ENCODE results near the gene ARID3A.
A peak's percentile ranks its signal among the peaks of the same experiment; 100 is the strongest.
"Not testable (repeated sequence)": the region's sequence is repeated elsewhere in the genome, so short reads cannot be mapped to it uniquely, and the experiment has no call there.

ARID3A gene

DNA sequence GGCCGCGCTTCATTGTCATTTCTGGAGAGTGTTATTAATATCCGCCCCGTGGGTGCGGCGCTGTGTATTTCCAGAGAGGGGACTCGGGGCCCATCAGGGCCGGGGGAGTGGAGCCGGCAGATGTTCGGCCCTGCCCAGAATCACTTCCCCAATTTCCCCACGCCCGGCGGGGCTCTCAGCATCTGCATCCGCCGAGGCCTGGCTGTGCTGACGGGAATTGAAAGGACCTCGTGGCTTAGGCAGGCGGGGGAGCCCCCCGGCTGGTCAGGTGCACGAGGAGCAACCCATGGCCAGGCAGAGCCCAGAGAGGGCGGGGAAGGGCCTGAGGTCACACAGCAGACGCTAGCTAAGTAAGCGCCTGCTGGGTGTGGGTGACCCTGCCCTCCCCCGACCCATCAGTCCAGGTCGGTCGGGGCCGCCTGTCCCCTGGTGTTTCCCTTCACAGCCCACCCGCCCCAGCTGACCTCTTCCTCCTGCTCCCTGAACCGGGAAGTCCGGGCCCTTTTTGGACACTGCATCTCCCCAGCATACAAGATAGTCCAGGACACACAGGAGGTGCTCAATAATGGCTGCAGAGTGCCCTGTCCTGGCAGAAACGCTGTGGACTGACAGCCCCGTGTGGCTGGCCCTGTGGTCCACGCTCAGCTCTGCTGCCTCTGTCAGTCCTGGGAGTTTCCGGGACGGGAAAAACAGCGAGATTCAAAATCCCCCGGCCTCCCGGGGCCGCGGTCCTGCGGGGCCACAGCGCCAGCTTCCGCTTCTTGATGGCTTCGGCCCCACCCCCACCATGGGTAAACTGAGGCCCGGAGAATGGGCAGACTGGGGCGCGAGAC is 22.1 kb downstream of the ARID3A start:
- DNase-seq (ENCODE audit: low read depth in 2 of 2): no peak

- no peak for DNase-seq (ENCODE audit: low read depth in 2 of 2)
These were observed 23.1 kb downstream of the ARID3A start for GRCh38 chr19:948842-949496.

DNA sequence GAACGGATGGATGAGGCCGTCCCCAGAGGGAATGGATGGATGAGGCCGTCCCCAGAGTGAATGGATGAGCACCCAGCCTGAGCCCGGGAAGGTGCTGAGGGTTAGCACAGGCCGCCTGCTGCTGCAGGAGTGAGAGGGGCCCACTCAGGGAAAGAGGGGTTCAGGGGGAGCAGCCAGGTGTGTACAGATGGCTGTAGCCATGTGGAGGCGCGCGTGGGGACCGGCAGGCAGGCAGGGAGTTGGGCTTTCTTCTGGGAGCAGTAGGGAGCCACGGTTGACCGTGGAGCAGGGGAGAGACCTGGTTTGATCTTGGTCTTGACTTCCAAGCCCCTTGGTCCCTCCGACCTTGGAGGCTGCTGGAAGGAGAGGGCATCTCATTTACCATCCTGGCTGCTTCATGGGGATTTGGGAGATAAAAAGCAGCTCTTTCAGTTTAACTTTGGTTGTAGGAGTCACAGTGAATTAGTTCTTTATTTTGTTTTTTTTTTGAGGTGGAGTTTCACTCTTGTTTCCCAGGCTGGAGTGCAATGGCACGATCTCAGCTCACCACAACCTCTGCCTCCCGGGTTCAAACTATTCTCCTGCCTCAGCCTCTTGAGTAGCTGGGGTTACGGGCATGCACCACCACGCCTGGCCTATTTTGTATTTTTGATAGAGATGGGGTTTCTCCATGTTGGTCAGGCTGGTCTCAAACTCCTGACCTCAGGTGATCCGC is 24.7 kb downstream of the ARID3A start:
- no peak for DNase-seq (ENCODE audit: low read depth in 2 of 2)

DNA sequence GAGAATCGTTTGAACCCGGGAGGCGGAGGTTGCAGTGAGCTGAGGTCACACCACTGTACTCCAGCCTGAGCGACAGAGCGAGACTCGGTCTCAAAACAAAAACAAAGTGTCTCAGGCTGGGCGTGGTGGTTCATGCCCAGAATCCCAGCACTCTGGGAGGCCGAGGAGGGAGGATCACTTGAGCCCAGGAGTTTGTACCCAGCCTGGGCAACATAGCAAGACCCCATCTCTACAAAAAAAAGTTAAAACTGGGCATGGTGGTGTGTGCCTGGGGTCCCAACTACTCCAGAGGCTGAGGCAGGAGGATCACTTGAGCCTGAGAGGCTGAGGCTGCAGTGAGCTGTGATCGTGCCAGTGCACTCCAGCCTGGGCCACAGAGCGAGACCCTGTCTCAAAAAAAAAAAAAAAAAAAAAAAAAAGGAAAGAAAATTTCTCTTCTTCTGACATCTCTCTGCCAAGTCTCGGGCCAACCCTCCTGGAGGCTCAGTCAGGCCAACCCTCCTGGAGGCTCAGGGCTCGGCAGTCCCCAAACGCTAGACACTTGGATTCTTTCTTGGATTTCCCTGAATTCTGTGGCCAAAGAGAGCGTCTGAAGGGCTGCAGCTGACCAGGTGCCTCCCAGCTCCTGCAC is 26.3 kb downstream of the ARID3A start:
- DNase-seq (ENCODE audit: low read depth in 2 of 2): no peak

DNA sequence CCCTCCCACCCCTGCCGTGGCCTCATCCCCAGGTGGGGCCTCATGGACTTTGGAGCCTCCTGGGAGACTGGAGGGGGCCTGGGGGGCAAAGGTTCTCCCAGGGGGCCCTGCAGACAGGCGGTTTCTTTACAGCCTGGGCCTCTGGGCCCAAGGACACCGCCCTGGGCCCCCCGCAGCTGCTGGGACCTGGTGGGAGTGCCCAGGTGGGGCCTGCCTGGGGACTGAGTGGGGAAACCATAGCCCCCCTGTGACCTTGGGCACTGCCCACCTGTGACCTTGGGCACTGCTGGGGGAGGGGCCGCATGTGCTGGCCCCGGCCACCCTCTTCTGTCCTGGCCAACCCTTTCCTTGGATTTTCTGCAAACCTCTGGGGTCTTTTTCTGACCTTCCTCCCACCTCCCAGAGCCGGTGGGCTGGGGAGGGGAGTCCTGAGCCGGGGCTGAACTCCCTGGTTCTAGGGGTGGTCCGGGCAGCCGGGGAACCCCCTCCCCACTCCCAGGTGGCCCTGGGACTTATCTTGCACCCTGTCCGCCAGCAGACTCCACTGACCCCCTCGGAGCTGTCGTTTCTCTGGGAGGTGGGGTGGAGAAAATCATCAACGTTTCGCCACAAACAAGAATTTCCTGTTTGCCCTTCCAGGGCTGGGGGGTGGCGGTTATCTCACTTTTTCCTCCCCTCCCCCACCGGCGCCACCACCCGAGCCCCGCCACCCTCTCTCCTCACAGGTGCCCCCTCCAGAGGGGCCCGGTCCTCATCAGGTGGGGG is 27.0 kb downstream of the ARID3A start:
- no peak for DNase-seq (ENCODE audit: low read depth in 2 of 2)

DNA sequence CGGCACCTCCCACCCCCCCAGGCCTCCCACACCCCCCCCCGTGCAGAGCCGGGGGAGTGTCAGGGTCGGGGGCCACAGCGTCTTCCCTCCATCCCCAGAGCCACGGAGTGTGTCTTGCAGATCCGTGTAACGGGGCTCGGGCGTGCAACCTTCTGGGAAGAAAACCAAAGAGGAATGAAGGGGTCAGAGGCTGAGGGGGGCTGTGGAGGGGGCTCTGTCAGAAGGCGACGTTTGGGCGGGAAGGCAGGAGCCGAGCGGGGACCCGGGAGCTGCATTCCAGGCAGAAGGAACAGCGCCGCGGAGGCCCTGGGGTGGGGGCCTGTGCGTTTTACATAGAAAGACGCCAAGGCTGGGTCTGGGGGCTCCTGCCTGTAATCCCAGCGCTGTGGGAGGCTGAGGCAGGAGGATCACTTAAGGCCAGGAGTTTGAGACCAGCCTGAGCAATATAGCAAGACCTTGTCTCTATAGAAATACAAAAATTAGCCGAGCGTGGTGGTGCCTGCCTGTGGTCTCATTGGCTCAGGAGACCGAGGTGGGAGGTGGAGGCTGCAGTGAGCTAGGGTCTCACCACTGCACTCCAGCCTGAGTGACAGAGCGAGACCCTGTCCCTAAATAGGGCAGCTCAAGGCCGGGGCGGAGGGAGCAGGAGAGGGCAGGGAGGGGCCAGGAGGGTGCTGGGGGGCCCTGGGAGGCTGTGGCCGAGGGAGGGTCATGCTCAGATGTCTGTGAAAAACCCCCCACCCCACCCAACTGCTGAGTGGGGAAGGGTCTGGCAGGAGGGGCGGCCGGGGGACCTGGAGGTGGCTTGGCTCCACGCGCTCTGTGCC is 27.8 kb downstream of the ARID3A start:
- DNase-seq (ENCODE audit: low read depth in 2 of 2): no peak

GRCh38 chr19:954272-954671 is 28.4 kb downstream of the ARID3A start:
- no peak for DNase-seq (ENCODE audit: low read depth in 2 of 2)

DNA sequence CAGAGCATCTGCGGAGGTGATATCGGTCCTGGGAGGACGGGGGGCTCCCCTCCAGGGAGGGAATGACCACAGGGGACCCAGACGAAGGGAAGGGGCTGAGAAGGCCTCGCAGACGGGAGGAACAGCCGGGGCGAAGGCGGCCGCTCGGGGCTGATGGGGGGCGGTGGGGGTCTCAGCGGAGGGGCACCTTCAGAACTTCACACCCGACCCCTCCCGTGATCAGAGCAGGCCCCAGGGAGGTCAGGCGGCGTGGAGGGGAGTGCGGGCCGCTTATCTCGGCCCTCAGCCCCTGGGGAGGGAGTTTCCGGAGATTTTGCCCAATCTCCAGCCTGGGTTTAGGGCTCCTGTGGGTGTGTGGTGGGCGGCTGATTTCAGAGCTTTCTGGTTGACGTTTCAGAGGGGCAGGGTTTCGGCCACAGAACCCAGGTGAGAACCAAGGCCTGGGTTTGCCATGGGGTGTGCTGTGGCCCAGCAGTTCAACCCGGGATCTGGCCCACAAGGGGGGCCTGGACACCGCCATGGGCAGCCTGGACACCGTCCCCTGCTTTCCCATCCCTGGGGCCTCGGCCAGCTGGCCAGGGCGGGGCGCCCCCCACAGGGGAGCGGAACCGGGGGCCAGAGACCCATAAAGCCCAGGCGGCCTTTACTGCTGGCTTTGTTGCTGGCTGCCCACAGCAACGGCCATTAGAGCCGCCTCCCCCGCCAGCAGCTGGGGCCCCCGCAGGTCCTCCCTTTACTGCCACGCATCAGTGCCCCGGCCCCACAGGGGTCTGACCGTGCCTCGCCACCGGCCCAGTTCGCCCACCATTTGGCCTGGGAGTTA is 29.0 kb downstream of the ARID3A start:
- no peak for DNase-seq (ENCODE audit: low read depth in 2 of 2)

DNA sequence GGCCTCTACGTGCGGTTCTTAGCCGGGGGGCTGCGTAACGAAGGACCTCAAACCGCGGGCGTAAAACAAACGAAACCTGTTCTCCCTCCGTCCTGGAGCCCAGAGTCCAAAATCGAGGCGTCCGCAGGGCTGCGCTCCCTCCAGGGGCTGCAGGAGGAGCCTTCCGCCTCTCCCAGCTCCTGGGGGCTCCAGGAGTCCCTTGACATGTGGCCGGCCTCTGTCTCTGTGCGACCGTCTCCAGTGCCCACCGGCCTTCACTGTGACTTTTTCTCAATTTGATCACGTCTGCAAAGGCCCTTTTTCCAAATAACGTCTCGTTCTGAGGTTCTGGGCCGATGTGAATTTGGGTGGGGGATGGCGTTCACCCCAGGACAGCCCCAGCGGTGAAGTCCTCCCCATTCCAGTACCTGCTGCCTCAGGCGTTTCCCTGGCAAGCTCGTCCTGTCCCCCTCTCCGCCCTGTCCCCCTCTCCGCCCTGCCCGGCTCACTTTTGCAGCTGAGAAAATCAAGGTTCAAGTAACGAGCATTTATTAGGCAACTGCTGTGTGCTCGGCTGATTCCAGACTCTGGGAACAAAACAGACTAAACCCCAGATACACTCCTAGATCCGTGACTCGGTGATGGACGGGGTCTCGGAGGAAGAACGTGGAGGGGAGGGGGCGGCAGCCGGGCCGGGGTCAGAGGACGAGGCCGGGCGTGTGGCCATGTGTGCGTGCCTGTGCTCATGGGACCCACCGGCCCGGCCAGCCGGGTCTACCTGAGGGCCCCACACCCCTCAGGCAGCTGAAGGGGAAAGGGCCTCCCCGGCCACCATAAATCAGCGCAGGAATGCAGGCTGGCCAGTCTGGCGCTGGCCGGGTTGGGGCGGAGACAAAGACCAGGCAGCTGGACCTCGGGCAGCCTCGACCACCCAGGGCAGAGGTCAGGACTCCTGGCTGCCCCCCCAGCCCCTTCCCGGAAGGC is 30.2 kb downstream of the ARID3A start:
- no peak for DNase-seq (ENCODE audit: low read depth in 2 of 2)

- DNase-seq (ENCODE audit: low read depth in 2 of 2): peak; percentile 17 to 19
These were observed 31.1 kb downstream of the ARID3A start for GRCh38 chr19:956766-957440.

GRCh38 chr19:957578-957977 is 31.7 kb downstream of the ARID3A start:
- not testable (repeated sequence) for DNase-seq (ENCODE audit: low read depth in 2 of 2)

DNA sequence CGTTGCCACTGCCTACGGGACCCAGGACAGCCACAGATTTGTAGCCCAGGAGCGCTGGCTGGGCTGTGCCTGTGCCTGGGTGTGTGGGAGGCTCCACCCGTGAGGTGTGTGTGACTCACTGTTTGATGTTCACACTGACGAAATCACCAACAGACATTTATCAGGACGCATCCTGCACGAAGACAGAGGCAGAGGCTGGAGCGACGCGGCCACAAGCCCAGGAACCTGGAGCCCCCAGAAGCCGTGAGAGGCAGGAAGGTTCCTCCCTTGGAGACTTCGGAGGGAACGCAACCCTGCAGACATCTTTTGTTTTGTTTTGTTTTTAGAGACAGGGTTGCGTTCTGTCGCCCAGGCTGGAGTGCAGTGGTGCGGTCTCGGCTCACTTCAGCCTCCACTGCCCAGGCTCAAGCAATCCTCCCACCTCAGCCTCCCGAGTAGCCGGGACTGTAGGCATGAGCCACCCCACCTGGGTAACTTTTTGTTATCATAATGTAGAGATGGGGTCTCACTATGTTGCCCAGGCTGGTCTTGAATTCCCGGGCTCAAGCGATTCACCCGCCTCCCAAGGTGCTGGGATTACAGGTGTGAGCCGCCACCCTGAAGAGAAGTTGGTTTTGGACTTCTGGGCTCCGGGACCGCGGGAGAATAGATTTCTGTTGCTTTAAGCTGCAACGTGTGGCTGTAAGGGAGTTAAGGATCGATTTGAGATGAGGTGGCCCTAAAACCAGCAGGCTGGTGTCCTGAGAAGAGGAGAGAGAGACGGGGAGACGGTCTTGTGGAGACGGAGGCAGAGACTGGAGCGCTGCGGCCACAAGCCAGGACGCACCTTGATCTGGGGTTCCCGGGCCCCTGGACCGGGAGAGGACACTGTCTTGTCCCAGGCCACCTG is 33.4 kb downstream of the ARID3A start:
- no peak for DNase-seq (ENCODE audit: low read depth in 2 of 2)

- DNase-seq (ENCODE audit: low read depth in 2 of 2): no peak
These were observed 34.2 kb downstream of the ARID3A start for GRCh38 chr19:960020-960419.

GRCh38 chr19:960601-960938 is 34.7 kb downstream of the ARID3A start:
- DNase-seq (ENCODE audit: low read depth in 2 of 2): no peak

- DNase-seq (ENCODE audit: low read depth in 2 of 2): no peak
These were observed 36.2 kb downstream of the ARID3A start for GRCh38 chr19:961866-962620.

DNA sequence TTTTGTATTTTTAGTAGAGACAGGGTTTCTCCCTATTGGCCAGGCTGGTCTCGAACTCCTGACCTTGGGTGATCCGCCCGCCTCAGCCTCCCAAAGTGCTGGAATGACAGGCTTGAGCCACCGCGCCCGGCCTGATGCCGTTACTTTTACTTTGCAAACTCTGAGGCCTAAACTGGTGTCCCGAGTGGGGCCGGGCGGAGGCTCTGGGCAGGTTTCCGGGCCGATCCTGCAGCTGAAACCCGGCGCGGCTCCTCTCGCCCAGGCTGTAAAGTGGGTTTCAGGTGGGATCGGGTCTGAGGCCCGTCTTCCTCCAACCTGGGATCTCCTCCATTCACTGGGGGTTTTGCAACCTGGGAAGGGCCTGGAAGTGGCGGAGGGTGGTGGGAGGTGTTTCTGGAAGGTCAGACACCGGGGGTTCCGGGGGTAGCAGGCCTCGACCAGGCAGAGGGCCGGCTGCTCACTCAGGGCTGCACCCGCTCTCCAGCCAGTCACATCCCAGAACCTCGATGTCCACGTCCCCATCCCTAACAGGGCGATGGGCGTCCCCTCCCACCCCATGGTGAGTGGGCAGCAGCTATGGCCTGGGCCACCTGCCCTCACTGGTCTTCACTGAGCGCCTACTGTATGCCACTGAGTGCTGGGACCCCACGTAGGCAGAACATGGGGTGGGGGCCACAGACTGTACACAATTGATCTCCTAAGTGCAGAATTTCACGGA is 37.0 kb downstream of the ARID3A start:
- no peak for DNase-seq (ENCODE audit: low read depth in 2 of 2)
